ENCODE results near the gene NFKBIA.
"Not testable (repeated sequence)": the region's sequence is repeated elsewhere in the genome, so short reads cannot be mapped to it uniquely, and the experiment has no call there.

Gene NFKBIA

DNA sequence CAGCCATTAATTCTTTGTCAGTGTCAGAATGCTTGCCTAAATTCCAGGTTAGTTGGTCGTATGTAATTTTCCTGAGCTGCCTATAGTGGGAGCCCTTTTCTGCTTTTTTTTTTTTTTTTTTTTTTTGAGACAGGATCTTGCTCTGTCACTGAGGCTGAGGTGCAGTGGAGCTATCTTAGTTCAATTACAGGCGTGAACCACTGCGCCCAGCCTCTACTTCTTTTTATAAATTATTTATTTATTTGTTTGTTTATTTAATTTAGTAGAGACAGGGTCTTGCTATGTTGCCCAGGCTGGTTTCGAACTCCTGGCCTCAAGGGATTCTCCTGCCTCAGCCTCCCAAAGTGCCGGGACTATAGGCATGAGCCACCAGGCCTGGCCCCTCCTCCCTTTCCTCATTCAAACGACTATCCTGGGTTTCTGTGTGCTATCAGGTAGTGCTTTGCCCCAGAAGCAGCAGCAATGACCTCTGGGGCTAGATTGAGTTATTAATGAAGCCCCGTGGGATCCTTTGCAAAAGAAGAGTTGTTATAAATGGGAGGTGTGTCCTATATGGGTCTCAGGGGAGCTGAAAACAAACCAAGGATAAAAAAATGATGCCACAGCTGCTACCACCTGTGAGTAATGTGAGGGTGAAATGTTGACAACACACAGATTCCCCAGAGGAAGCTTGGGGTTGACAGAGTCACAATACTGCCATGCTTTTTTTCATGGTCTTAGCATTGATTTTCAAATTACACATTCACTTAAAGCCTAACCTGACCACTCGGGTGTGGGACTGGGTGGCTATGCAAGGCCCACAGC is 34.6 kb upstream of the NFKBIA start:
- H2BK120ac ChIP-seq (ENCODE audit: low read depth, low read length), result no peak overlapping the region
- no peak overlapping the region for H3K9ac ChIP-seq (ENCODE audit: low read depth, low read length, poor library complexity)
- H3K4me1 ChIP-seq (ENCODE audit: control insufficient read depth in 2 of 2, insufficient read depth in 1 of 2, low read depth in 1 of 2, low read length in 2 of 2), result no peaks in the 10 kb centered on the region
- no peak overlapping the region for H2BK15ac ChIP-seq (ENCODE audit: low read length)
- no peak overlapping the region for H3K23ac ChIP-seq (ENCODE audit: low read depth, low read length, poor library complexity)
- no peak overlapping the region for H3K4me3 ChIP-seq (ENCODE audit: low read length in 2 of 2)
- no peak overlapping the region for H4K8ac ChIP-seq (ENCODE audit: low read depth, low read length)
- H2BK12ac ChIP-seq (ENCODE audit: low read length), result no peak overlapping the region
- DNase-seq (ENCODE audit: low spot score), result no peak
- no peak overlapping the region for H3K4ac ChIP-seq (ENCODE audit: low read length)
- no peak overlapping the region for H2AFZ ChIP-seq (ENCODE audit: low read length)
- no peak overlapping the region for H4K91ac ChIP-seq (ENCODE audit: low read depth, low read length, poor library complexity)
- H2AK5ac ChIP-seq (ENCODE audit: low read depth, low read length), result no peak overlapping the region
- no CpG with 5 or more reads among the region's 8 CpGs for WGBS, 2 donors (ENCODE audit: extremely low coverage in 2 of 2, insufficient read length in 2 of 2, insufficient replicate concordance in 1 of 2)
- H3K18ac ChIP-seq (ENCODE audit: low read length), result no peak overlapping the region
- H3K79me1 ChIP-seq (ENCODE audit: low read depth, low read length), result no peaks in the 10 kb centered on the region
- no peak overlapping the region for H2BK5ac ChIP-seq (ENCODE audit: low read length)
- H3K4me2 ChIP-seq (ENCODE audit: insufficient read depth, low read length, poor library complexity, severe bottlenecking), result no peak overlapping the region
- H3K36me3 ChIP-seq (replicated peaks in 1 of 2; ENCODE audit: control insufficient read depth in 2 of 2, insufficient read depth in 2 of 2, low read length in 2 of 2), result no peaks in the 10 kb centered on the region
- H3K14ac ChIP-seq (ENCODE audit: low read length), result no peak overlapping the region
- H3K9me3 ChIP-seq (replicated peaks in 1 of 2; ENCODE audit: control insufficient read depth in 2 of 2, insufficient read depth in 1 of 2, low read depth in 1 of 2, low read length in 2 of 2), result no peaks in the 10 kb centered on the region
- peaks cover 0 to 4% (median 0%) of the 10 kb centered on the region in 3 experiments for H3K27me3 ChIP-seq (ENCODE audit: control insufficient read depth in 3 of 3, insufficient read depth in 3 of 3, low read depth in 1 of 3, low read length in 3 of 3)
- H3K27ac ChIP-seq (replicated peaks; ENCODE audit: low read length), result no peak overlapping the region

- not testable (repeated sequence) for H2BK12ac ChIP-seq (ENCODE audit: low read length); H3K9ac ChIP-seq (ENCODE audit: low read depth, low read length, poor library complexity); H2BK120ac ChIP-seq (ENCODE audit: low read depth, low read length); H3K4ac ChIP-seq (ENCODE audit: low read length); H4K8ac ChIP-seq (ENCODE audit: low read depth, low read length); H3K79me1 ChIP-seq (ENCODE audit: low read depth, low read length); H4K91ac ChIP-seq (ENCODE audit: low read depth, low read length, poor library complexity); H3K36me3 ChIP-seq (replicated peaks in 1 of 2; ENCODE audit: control insufficient read depth in 2 of 2, insufficient read depth in 2 of 2, low read length in 2 of 2); H2BK15ac ChIP-seq (ENCODE audit: low read length); H3K27me3 ChIP-seq (ENCODE audit: control insufficient read depth in 3 of 3, insufficient read depth in 3 of 3, low read depth in 1 of 3, low read length in 3 of 3); H3K4me3 ChIP-seq (ENCODE audit: low read length in 2 of 2); DNase-seq (ENCODE audit: low spot score); H3K27ac ChIP-seq (replicated peaks; ENCODE audit: low read length); H3K9me3 ChIP-seq (replicated peaks in 1 of 2; ENCODE audit: control insufficient read depth in 2 of 2, insufficient read depth in 1 of 2, low read depth in 1 of 2, low read length in 2 of 2); H3K4me1 ChIP-seq (ENCODE audit: control insufficient read depth in 2 of 2, insufficient read depth in 1 of 2, low read depth in 1 of 2, low read length in 2 of 2); H2BK5ac ChIP-seq (ENCODE audit: low read length); H3K18ac ChIP-seq (ENCODE audit: low read length); H3K14ac ChIP-seq (ENCODE audit: low read length); H3K4me2 ChIP-seq (ENCODE audit: insufficient read depth, low read length, poor library complexity, severe bottlenecking); H3K23ac ChIP-seq (ENCODE audit: low read depth, low read length, poor library complexity); H2AK5ac ChIP-seq (ENCODE audit: low read depth, low read length); H2AFZ ChIP-seq (ENCODE audit: low read length)
- WGBS, 2 donors (ENCODE audit: extremely low coverage in 2 of 2, insufficient read length in 2 of 2, insufficient replicate concordance in 1 of 2), result no CpG with 5 or more reads among the region's 9 CpGs
These were observed 33.9 kb upstream of the NFKBIA start for GRCh38 chr14:35438492-35438891.

DNA sequence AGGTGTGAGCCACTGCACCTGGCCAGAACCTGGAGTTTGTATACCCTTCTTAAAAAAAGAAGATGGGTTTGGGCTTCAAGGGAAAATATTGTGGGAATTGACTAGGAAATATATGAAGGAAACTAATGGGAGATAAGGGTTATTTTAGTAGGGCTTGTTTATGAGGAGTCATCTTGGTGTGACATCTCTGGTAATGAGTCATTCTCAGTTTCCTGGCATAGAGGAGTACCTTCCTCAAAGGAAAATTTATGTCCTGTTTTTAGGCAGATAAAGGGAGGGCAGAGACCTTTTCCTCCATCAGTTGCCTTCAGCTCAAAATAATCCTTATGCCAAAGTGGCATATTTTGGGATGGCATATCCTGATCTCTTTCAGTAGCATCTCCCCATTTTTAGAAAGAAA is 30.6 kb upstream of the NFKBIA start:
- H3K79me1 ChIP-seq (ENCODE audit: low read depth, low read length), result no peaks in the 10 kb centered on the region

GRCh38 chr14:35433826-35434225 is 29.3 kb upstream of the NFKBIA start:
- no peak overlapping the region for H2BK120ac ChIP-seq (ENCODE audit: low read depth, low read length)
- H2BK12ac ChIP-seq (ENCODE audit: low read length), result no peak overlapping the region
- H2BK15ac ChIP-seq (ENCODE audit: low read length), result no peak overlapping the region
- no peak overlapping the region for H2BK5ac ChIP-seq (ENCODE audit: low read length)
- H3K36me3 ChIP-seq (replicated peaks in 1 of 2; ENCODE audit: control insufficient read depth in 2 of 2, insufficient read depth in 2 of 2, low read length in 2 of 2), result no peaks in the 10 kb centered on the region
- no peak overlapping the region for H3K23ac ChIP-seq (ENCODE audit: low read depth, low read length, poor library complexity)
- no peak overlapping the region for H2AK5ac ChIP-seq (ENCODE audit: low read depth, low read length)
- no peak overlapping the region for H3K18ac ChIP-seq (ENCODE audit: low read length)
- H3K14ac ChIP-seq (ENCODE audit: low read length), result no peak overlapping the region
- H3K4ac ChIP-seq (ENCODE audit: low read length), result no peak overlapping the region
- no peak overlapping the region for H3K9ac ChIP-seq (ENCODE audit: low read depth, low read length, poor library complexity)
- DNase-seq (ENCODE audit: low spot score), result no peak
- no peak overlapping the region for H4K8ac ChIP-seq (ENCODE audit: low read depth, low read length)
- no peak overlapping the region for H3K4me2 ChIP-seq (ENCODE audit: insufficient read depth, low read length, poor library complexity, severe bottlenecking)
- no peak overlapping the region for H3K4me3 ChIP-seq (ENCODE audit: low read length in 2 of 2)
- no peaks in the 10 kb centered on the region for H3K4me1 ChIP-seq (ENCODE audit: control insufficient read depth in 2 of 2, insufficient read depth in 1 of 2, low read depth in 1 of 2, low read length in 2 of 2)
- H3K27me3 ChIP-seq (ENCODE audit: control insufficient read depth in 3 of 3, insufficient read depth in 3 of 3, low read depth in 1 of 3, low read length in 3 of 3), result no peaks in the 10 kb centered on the region
- no peak overlapping the region for H2AFZ ChIP-seq (ENCODE audit: low read length)
- H3K27ac ChIP-seq (replicated peaks; ENCODE audit: low read length), result no peak overlapping the region
- H3K79me1 ChIP-seq (ENCODE audit: low read depth, low read length), result no peaks in the 10 kb centered on the region
- no peaks in the 10 kb centered on the region for H3K9me3 ChIP-seq (replicated peaks in 1 of 2; ENCODE audit: control insufficient read depth in 2 of 2, insufficient read depth in 1 of 2, low read depth in 1 of 2, low read length in 2 of 2)
- no peak overlapping the region for H4K91ac ChIP-seq (ENCODE audit: low read depth, low read length, poor library complexity)
- no CpG with 5 or more reads among the region's 1 CpG for WGBS, 2 donors (ENCODE audit: extremely low coverage in 2 of 2, insufficient read length in 2 of 2, insufficient replicate concordance in 1 of 2)

More for the DNA sequence above, 30.6 kb upstream of the NFKBIA start:
- H3K4me1 ChIP-seq (ENCODE audit: control insufficient read depth in 2 of 2, insufficient read depth in 1 of 2, low read depth in 1 of 2, low read length in 2 of 2), result no peaks in the 10 kb centered on the region
- no peak overlapping the region for H2BK120ac ChIP-seq (ENCODE audit: low read depth, low read length)
- no peak overlapping the region for H2BK15ac ChIP-seq (ENCODE audit: low read length)
- no peak overlapping the region for H3K4me3 ChIP-seq (ENCODE audit: low read length in 2 of 2)
- no peaks in the 10 kb centered on the region for H3K36me3 ChIP-seq (replicated peaks in 1 of 2; ENCODE audit: control insufficient read depth in 2 of 2, insufficient read depth in 2 of 2, low read length in 2 of 2)
- no peak overlapping the region for H3K9ac ChIP-seq (ENCODE audit: low read depth, low read length, poor library complexity)
- no peak overlapping the region for H4K91ac ChIP-seq (ENCODE audit: low read depth, low read length, poor library complexity)
- H3K9me3 ChIP-seq (replicated peaks in 1 of 2; ENCODE audit: control insufficient read depth in 2 of 2, insufficient read depth in 1 of 2, low read depth in 1 of 2, low read length in 2 of 2), result no peaks in the 10 kb centered on the region
- no peak overlapping the region for H2AK5ac ChIP-seq (ENCODE audit: low read depth, low read length)
- H3K18ac ChIP-seq (ENCODE audit: low read length), result no peak overlapping the region
- H2BK5ac ChIP-seq (ENCODE audit: low read length), result no peak overlapping the region
- H4K8ac ChIP-seq (ENCODE audit: low read depth, low read length), result no peak overlapping the region
- no peak overlapping the region for H3K4me2 ChIP-seq (ENCODE audit: insufficient read depth, low read length, poor library complexity, severe bottlenecking)
- no peak for DNase-seq (ENCODE audit: low spot score)
- H3K4ac ChIP-seq (ENCODE audit: low read length), result no peak overlapping the region
- H3K27me3 ChIP-seq (ENCODE audit: control insufficient read depth in 3 of 3, insufficient read depth in 3 of 3, low read depth in 1 of 3, low read length in 3 of 3), result no peaks in the 10 kb centered on the region
- no peak overlapping the region for H2BK12ac ChIP-seq (ENCODE audit: low read length)
- no peak overlapping the region for H3K23ac ChIP-seq (ENCODE audit: low read depth, low read length, poor library complexity)
- H3K14ac ChIP-seq (ENCODE audit: low read length), result no peak overlapping the region
- H2AFZ ChIP-seq (ENCODE audit: low read length), result no peak overlapping the region
- H3K27ac ChIP-seq (replicated peaks; ENCODE audit: low read length), result no peak overlapping the region
